LNCaP clone FGC (cell line): ENCODE measurements around the gene BCKDHB.
A peak's percentile ranks its signal among the peaks of the same experiment; 100 is the strongest.
"Not testable (repeated sequence)": the region's sequence is repeated elsewhere in the genome, so short reads cannot be mapped to it uniquely, and the experiment has no call there.

Source experiments
- DNase-seq: peaks from one replicate; pipeline ENCODE4 v3.0.0-alpha.2; 2011; ENCODE audit warnings: low read depth
- H3K4me3 ChIP-seq: 2 replicates; pipeline ENCODE4 v1.5.1; 2011; ENCODE audit warnings: mild to moderate bottlenecking, low read depth, low read length, control low read depth
- CTCF ChIP-seq: IDR thresholded peaks from 2 replicates; pipeline ENCODE4 v1.5.1; 2012; ENCODE audit warnings: mild to moderate bottlenecking; ENCODE audit not compliant: control insufficient read depth, insufficient read depth; ENCODE audit errors: extremely low read depth

Gene BCKDHB

DNA sequence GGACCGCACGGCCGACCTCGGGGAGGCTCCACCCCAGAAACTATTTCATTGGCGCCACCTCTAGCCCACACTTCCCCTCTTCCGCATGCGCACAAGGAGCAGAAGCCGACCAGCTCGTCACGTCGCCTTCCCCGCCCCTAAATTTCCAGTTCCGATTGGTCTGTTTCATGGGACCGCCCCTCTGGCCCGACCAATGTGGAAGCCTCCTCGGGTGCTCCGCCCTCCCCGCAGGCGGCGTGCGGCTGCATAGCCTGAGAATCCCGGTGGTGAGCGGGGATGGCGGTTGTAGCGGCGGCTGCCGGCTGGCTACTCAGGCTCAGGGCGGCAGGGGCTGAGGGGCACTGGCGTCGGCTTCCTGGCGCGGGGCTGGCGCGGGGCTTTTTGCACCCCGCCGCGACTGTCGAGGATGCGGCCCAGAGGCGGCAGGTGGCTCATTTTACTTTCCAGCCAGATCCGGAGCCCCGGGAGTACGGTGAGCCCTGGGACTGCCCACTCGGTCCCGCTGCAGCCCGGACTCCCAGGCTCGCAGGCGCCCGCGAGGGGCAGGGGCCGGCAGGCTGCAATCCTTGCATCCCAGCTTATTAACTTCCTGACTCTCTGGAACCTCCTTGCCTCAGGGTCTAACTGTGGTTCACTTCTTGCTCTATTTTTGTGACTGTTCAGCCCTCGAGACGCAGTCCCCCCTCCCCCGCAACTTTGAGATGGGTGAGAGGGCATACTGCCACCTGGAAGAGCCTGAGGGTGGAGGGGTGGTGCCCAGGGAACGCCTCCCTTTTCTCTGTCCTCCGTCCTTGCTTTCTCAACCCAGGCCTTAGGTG is at the start of gene BCKDHB:
BCKDHB (plus strand) TSS at position 254 of the 818 bp plus-strand sequence; CDS start at position 277, 23 bp downstream.
- peak within 1 kb of the TSS; percentile 87 for H3K4me3 ChIP-seq
- no peak for TF ChIP-seq CTCF
- DNase-seq, result peak; percentile 93

- no peak for TF ChIP-seq CTCF
- no peak overlapping the region for H3K4me3 ChIP-seq
- DNase-seq, result no peak
These were observed 45.7 kb upstream of the BCKDHB start for GRCh38 chr6:80060774-80061173.

DNA sequence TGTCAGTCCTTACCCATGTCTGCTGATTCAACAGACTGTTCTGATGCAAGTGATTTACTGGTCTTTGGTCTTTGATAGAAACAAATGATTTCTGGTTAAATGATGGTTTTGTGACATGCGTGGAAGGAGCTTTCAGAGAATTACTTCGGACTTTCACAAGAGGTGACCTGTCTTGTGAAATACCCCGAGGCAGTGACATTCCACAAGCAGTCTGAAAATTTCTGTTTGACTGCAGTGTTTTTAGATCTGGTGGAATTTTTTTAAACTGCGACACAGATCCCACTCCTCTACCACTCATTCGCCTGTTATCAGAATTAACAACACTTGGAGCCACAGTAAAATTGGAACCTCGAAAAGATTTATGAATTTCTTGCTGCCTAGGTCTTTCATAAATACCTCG is 38.3 kb upstream of the BCKDHB start:
- DNase-seq, result not testable (repeated sequence)

DNA sequence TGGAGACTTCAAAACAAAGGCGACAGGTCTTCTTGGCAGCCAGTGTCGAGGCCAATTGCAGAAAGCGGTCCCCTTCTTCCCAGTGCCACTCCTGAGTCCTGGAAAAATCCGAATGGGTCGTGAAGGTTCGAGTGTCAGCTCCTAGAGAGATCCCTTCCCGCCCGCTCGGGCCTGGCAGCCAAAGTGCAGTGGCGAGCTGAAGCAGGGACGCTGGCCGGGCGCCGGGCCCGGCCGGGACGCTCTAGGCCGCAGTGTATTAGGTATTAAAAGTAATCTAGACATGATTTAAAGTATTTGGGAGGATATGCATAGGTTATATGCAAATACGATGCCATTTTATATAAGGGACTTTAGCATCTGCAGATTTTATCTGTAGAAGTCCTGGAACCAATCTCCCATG is 36.0 kb upstream of the BCKDHB start:
- DNase-seq, H3K4me3 ChIP-seq: not testable (repeated sequence)

More for the DNA sequence above, 38.3 kb upstream of the BCKDHB start:
- H3K4me3 ChIP-seq, result not testable (repeated sequence)

GRCh38 chr6:80077067-80077466 is 29.4 kb upstream of the BCKDHB start:
- TF ChIP-seq CTCF, result no peak
- no peak overlapping the region for H3K4me3 ChIP-seq
- DNase-seq, result no peak

DNA sequence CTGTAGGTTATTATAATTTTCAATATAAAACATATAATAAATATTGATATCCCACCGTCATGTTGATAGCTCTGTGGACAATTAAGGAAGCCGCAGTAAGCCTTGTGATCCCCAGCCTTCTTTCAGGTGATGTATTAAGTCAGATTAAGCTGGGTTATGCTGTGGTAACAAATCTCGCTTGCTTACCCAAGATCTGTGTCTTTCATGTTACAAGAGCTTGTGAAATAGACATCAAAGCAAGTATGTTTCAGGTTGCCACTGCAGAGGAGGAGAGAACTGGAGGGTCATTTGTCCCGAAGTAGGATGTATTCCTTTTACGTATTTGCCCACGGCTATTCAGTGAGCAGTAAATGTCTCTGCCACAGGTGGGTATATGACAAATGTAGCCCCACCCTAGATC is 17.8 kb upstream of the BCKDHB start:
- TF ChIP-seq CTCF, result no peak
- no peak for DNase-seq
- H3K4me3 ChIP-seq, result no peak overlapping the region

DNA sequence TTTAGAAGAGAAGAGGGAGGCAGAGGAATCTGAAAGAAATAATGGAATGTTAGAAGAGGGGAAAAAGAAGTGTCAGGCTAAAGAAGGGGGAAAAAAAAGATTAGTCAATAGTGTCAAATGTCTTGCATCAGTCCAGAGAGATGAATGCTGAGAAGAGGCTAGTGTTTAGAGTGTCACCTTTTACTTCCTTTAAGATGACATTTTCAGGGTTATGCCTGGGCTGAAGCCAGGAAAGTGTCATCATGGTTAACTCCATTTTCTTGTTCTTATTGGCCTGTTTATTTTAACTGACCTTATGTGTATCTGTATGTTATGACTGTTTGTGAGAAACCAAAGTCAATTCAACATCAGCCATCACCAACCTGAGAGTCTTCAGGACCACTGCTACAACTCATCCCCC is 15.0 kb upstream of the BCKDHB start:
- DNase-seq, result no peak
- no peak overlapping the region for H3K4me3 ChIP-seq
- TF ChIP-seq CTCF, result no peak

- peak; percentile 48 for TF ChIP-seq CTCF
- no peak overlapping the region for H3K4me3 ChIP-seq
These were observed 12.5 kb upstream of the BCKDHB start for GRCh38 chr6:80094017-80094416.

More at GRCh38 chr6:80094017-80094416, 12.5 kb upstream of the BCKDHB start:
- DNase-seq, result no peak
